ENCODE measurements around the gene SERHL2.
"Not testable (repeated sequence)": the region's sequence is repeated elsewhere in the genome, so short reads cannot be mapped to it uniquely, and the experiment has no call there.

The SERHL2 gene

GRCh38 chr22:42536166-42536565, 17.6 kb upstream of the SERHL2 start:
- FAIRE-seq = no peak

GRCh38 chr22:42536634-42537033, 17.1 kb upstream of the SERHL2 start:
- not testable (repeated sequence) for FAIRE-seq

- FAIRE-seq = not testable (repeated sequence)
These were observed 16.4 kb upstream of the SERHL2 start for GRCh38 chr22:42537199-42537831.

GRCh38 chr22:42539236-42539771, 14.5 kb upstream of the SERHL2 start:
- peak; percentile 38 for FAIRE-seq

GRCh38 chr22:42544686-42545085, 9.1 kb upstream of the SERHL2 start:
- no peak for FAIRE-seq

- no peak for FAIRE-seq
These were observed 6.2 kb upstream of the SERHL2 start for GRCh38 chr22:42547562-42547961.

- not testable (repeated sequence) for FAIRE-seq
These were observed 5.6 kb upstream of the SERHL2 start for GRCh38 chr22:42548126-42548525.

- FAIRE-seq = no peak
These were observed 5.0 kb upstream of the SERHL2 start for GRCh38 chr22:42548597-42549330.

- no peak for FAIRE-seq
These were observed 4.3 kb upstream of the SERHL2 start for GRCh38 chr22:42549331-42550060.

GRCh38 chr22:42552294-42552647, 1.5 kb upstream of the SERHL2 start:
- not testable (repeated sequence) for FAIRE-seq

GRCh38 chr22:42560381-42560780, 6.6 kb downstream of the SERHL2 start:
- FAIRE-seq = no peak

- no peak for FAIRE-seq
These were observed 7.0 kb downstream of the SERHL2 start for GRCh38 chr22:42560781-42561180.

GRCh38 chr22:42561856-42562255, 8.1 kb downstream of the SERHL2 start:
- FAIRE-seq = no peak

- FAIRE-seq = no peak
These were observed 8.5 kb downstream of the SERHL2 start for GRCh38 chr22:42562279-42562678.

GRCh38 chr22:42562684-42563083, 8.9 kb downstream of the SERHL2 start:
- FAIRE-seq = no peak

GRCh38 chr22:42563943-42564342, 10.2 kb downstream of the SERHL2 start:
- not testable (repeated sequence) for FAIRE-seq

- FAIRE-seq = no peak
These were observed 10.9 kb downstream of the SERHL2 start for GRCh38 chr22:42564699-42565098.

- no peak for FAIRE-seq
These were observed 12.2 kb downstream of the SERHL2 start for GRCh38 chr22:42565956-42566355.

- FAIRE-seq = not testable (repeated sequence)
These were observed 14.2 kb downstream of the SERHL2 start for GRCh38 chr22:42567950-42568349.

GRCh38 chr22:42570580-42570979, 16.8 kb downstream of the SERHL2 start:
- FAIRE-seq = not testable (repeated sequence)

GRCh38 chr22:42571068-42571467, 17.3 kb downstream of the SERHL2 start:
- FAIRE-seq = not testable (repeated sequence)

- FAIRE-seq = not testable (repeated sequence)
These were observed 20.3 kb downstream of the SERHL2 start for GRCh38 chr22:42574046-42574445.

GRCh38 chr22:42574468-42574867, 20.7 kb downstream of the SERHL2 start:
- not testable (repeated sequence) for FAIRE-seq

Measured in colon (tissue), 2 donors.